GM21786 (cell line): ENCODE measurements around the gene NUP50.

ENCODE experiments used
- ATAC-seq: cut with Tn5 transposase; IDR thresholded peaks from one replicate; pipeline ENCODE4 v1.9.1; 2021; ENCODE audit not compliant: unreplicated experiment

The NUP50 gene

DNA sequence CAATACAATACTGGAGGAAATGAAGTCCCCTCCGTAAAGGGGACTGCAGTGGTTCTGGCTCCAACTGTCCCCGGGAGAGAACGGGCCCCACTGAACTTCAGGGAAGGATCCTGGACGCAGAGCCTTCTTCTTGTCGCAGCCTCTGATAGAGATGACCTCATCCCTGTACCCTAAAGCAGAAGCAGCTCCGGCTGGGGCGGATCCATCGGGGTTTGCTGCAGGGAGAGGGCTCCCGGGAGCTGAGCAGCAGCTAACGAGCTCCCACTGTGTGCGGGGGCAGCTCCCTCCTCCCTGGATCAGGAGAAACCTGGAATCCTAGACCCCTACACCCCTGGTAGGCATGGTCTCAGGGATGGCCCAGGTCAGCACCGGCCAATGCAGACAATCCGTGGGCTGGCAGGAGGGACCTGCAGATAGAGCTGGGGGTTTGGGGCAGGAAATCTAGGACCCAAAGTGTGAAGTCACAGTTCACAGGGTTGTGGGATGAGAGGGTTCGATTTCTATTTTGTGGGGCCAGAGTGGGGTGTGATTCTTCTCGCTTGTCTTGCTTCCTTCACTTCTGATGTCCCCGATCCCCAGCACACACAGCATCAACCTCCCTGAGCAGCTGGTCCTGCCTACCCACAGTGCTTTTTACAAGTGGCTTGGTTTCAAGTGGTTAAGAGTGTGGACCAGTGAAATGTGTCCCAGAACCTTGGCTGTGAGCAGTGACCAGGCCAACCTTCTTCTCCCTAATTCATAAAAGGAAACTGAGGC, 64.1 kb downstream of the NUP50 start:
- no peak for ATAC-seq

DNA sequence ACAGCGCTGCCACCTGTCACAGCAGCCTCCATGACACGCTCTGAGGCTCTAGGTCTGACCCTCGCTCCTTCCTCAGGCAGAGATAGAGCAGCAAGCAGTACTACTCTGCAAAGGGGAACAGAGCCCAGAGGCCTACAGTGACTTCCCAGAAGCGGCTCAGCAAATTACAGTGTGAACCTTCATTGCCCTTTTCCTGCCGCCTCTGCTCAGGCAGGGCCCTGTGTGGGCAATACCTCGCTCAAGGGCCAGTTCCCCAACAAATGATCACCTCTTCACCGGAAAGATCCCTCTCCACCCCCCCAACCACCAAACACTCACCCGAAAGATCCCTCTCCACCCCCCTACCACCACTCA, 64.7 kb downstream of the NUP50 start:
- no peak for ATAC-seq

DNA sequence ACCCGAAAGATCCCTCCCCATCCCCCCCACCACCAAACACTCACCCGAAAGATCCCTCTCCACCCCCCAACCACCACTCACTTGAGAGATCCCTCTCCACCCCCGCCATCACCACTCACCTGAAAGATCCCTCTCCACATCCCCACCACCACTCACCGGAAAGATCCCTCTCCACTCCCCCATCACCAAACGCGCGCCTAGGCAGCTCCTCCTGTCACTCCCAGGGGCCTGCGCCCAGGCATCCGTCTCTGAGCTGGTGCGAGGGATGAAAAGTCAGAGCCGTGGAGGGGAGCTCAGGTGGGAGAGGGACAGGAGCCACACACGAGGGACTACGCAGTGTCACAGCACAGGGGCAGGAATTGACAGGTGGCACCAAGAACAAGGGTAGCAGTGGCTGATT, 65.5 kb downstream of the NUP50 start:
- ATAC-seq, result no peak

DNA sequence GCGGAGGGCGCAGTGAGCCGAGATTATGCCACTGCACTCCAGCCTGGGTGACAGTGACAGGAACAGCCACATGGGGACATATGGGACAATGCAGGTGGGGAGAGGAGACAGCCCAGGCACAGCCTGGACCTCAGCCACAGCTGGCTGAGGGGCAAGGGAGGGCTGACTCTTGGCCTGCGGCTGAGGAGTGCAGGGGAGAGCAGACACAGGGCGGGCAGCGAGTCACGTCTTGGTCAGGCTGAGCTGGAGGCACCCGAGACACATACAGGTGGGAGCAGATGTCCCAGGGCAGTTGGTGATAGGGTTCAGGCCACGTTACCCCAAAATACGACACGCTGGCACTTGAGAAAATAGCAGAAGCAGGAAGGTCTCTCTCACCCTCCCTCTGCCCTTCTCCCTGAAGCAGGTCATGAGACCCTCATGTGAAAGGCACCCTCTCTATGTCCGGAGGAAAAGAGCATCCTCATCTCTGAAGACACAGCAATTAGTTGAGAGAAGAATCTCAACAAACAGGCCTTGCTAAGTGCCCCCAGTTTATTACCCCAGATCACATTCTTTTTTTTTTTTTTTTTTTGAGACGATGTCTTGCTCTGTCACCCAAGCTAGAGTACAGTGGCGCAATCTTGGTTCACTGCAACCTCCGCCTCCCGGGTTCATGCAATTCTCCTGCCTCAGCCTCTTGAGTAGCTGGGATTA, 66.4 kb downstream of the NUP50 start:
- no peak for ATAC-seq

DNA sequence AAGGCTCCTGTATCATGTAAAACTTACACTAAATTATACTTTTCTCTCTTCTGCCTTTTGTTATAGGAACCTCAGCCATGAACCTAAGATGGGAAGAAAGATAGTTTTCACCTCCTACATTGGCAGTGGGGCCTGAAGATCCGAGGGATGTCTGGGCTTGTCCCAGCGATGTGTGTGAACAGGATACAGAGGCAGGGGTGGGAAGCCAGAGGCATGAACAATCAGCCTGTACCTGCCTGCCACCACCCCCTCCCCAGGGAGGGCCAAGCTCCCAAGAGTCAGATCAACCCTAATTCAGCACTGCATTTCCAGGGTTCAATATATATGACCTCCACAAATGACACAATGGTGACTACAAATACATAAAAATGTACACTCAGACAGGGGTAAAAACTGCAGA, 67.6 kb downstream of the NUP50 start:
- ATAC-seq, result no peak

DNA sequence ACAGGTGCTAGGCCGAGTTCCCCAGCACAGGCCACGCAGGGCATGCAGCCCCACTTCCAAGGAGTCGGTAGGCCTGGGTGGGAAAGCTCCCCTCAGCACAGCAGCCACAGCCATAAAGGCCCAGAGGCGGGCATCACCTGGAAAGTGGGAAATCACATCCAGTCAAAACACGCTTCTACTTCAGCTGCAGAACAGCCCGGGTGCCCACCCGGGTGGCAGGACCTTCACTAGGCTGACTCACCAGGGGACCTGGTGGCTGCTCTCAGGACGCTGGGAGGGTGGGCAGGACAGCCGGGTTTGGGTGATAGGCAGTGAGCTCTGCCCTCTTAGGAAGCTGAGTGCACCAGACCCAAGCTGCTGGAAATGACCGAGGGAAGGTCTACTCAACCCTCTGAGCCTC, 69.7 kb downstream of the NUP50 start:
- no peak for ATAC-seq

DNA sequence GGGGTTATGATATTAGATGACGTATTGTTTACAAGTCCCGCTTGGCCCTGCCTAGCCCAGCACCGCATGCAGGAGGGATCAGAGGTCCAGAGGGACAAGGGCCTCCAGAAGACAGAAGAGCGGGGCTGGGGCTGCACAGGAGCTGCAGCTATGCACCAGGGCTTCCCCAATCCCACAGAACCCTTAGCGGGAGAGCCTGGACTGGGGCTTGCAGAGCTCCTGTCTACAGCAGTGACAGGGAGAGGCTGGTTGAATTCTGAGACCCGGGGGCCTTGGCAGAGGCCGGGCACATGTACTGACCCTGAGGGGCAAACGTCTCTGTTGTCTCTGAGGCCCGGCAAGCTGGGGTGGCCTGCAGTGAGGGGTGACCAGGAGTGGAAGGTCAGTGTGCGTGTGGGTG, 70.1 kb downstream of the NUP50 start:
- no peak for ATAC-seq

DNA sequence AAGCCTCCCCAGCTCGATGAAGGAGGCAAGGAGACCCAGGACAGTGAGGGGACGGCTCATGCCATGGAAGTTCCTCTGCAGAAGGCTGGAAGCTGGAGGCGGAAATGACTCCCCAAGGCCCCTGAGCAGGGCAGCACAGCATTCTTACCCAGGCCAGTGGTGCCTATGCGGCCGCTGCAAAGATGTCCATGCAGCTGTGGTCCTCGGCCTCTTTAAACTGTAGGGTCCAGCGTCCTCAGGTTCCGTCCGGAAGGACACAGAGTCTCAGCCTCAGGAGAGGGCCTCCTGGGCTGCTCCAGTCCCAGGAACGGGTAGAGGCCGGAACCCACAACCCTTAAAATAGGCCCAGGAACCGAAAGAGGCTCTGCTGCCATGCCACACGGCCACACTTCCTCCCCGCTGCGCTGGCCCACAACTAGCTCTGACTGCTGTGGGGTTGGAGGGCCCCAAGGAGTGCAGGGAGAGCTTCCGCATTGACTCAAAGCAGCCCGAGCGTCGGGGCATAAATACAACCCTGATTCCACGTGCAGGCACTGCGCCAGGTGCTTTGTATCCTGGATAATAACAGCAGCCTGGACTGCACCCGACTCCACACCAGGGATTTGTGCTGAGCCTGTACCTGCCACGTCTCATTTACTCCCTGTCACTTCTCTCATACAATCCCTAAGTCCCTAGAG, 71.5 kb downstream of the NUP50 start:
- ATAC-seq, result peak; percentile 62

DNA sequence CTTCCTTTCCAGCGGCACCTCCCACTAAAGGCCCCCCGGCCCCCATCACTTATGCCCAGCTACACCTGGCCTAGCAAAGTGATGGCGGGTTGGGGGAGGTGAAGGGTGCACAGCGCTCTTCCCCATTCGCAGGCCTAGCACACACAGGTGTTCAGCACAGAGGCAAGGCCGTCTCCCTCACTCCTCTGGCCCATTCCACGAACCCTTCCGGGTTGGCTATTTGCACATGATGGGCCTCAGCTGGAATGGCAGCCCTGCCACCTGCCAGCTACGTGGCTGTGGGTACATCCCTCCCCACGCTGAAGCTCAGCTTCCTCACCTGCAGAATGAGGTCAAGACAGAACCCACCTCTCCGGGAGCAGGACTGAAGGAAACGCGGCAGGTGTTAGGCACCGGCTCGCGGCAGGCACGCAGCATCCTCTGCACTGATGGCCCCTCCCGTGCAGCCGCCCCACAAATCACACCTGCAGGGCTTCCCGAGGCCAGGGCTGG, 72.2 kb downstream of the NUP50 start:
- ATAC-seq, result no peak

DNA sequence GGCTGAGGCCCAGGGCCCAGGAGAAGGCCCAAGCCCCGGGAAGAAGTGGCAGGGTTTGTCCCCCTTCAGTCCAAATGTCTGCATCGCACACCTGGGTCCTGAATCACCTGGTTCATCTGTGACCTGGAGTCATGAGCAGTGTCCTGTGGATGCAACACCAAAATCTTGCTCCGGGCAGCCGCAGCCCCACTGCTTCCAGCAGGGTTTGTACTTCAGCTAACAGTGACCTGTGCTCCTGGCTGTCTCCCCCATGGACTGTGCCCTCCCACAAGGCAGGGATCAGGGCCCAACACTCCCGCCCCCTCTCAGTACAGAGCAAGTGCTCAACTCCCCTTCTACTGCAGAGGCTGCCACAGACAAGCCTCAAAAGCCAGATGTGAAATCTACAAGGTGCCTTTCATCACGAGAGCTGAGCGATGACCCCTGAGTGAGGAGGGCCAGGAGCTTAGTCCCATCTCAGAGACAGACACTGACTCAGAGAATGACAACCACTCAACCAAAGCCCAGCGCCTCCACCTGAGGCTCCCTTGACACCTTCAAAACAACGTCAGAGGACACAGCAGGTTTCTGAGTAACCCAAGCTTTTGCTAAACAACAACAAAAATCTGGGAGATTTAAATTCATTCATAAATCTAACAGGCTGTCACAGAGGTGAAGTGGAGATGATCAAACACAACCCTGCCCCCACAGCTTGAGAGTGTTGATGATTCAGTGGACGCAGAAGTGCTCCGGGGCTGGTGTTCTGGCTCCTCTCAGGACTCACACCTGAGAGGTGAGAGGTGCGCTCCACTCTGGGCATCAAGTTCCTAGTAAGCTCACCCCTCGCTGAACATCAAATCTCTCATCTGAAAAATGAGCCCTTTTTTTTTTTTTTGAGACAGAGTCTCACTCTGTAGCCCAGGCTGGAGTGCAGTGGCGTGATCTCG, 73.6 kb downstream of the NUP50 start:
- ATAC-seq, result no peak
